Neuronal stem cell (in vitro differentiated cells): ENCODE measurements around the gene GK.

Experiments used
- DNase-seq: peaks from one replicate; pipeline ENCODE4 v3.0.0-alpha.2; 2013; ENCODE audit warnings: low spot score
- H2AFZ ChIP-seq: one replicate; pipeline ENCODE4 v1.6.1; 2013; ENCODE audit warnings: mild to moderate bottlenecking, low read length, inconsistent platforms
- H2AK5ac ChIP-seq: 2 replicates; pipeline ENCODE4 v1.6.1; 2013; ENCODE audit warnings: low read depth, mild to moderate bottlenecking, inconsistent platforms, low read length, moderate library complexity, mixed read lengths
- H2BK120ac ChIP-seq: 2 replicates; pipeline ENCODE4 v1.6.1; 2013; ENCODE audit warnings: low read depth, mild to moderate bottlenecking, inconsistent platforms, low read length, moderate library complexity, mixed read lengths
- H2BK12ac ChIP-seq: one replicate; pipeline ENCODE4 v1.6.1; 2013; ENCODE audit warnings: low read length, inconsistent platforms
- H2BK15ac ChIP-seq: 2 replicates; pipeline ENCODE4 v1.6.1; 2013; ENCODE audit warnings: mild to moderate bottlenecking, low read length, inconsistent platforms, mixed read lengths
- H2BK5ac ChIP-seq: one replicate; pipeline ENCODE4 v1.6.1; 2013; ENCODE audit warnings: inconsistent platforms, mild to moderate bottlenecking, low read length, moderate library complexity
- H3K14ac ChIP-seq: one replicate; pipeline ENCODE4 v1.6.1; 2013; ENCODE audit warnings: low read length, inconsistent platforms
- H3K18ac ChIP-seq: 2 replicates; pipeline ENCODE4 v1.6.1; 2013; ENCODE audit warnings: low read length, inconsistent platforms
- H3K23ac ChIP-seq: 2 replicates; pipeline ENCODE4 v1.6.1; 2013; ENCODE audit warnings: low read depth, mild to moderate bottlenecking, mixed read lengths, low read length, inconsistent platforms; ENCODE audit not compliant: poor library complexity
- H3K27ac ChIP-seq: replicated peaks from 3 replicates; pipeline ENCODE4 v1.5.1; 2013; ENCODE audit warnings: low read length, inconsistent platforms
- H3K27me3 ChIP-seq, 3 experiments: 2 replicates each; pipeline ENCODE4 v1.6.1; 2013; ENCODE audit warnings: low read length in 3 of 3, mild to moderate bottlenecking in 2 of 3, inconsistent platforms in 1 of 3, low read depth in 1 of 3, mixed read lengths in 1 of 3, moderate library complexity in 1 of 3; ENCODE audit not compliant: control insufficient read depth in 3 of 3, insufficient read depth in 3 of 3
- H3K36me3 ChIP-seq, 2 donors: replicated peaks in 1 of 2; 2 replicates each; pipeline ENCODE4 v1.6.1; 2013; ENCODE audit warnings: low read length in 2 of 2; ENCODE audit not compliant: control insufficient read depth in 2 of 2, insufficient read depth in 2 of 2
- H3K4ac ChIP-seq: 2 replicates; pipeline ENCODE4 v1.6.1; 2013; ENCODE audit warnings: inconsistent platforms, mild to moderate bottlenecking, low read length, moderate library complexity
- H3K4me1 ChIP-seq, 2 donors: 1 replicate in 1 of 2; 2 replicates in 1 of 2; pipeline ENCODE4 v1.6.1; 2013; ENCODE audit warnings: low read length in 2 of 2, low read depth in 1 of 2; ENCODE audit not compliant: control insufficient read depth in 2 of 2, insufficient read depth in 1 of 2
- H3K4me2 ChIP-seq: one replicate; pipeline ENCODE4 v1.6.1; 2013; ENCODE audit warnings: mild to moderate bottlenecking, low read length, inconsistent platforms; ENCODE audit not compliant: insufficient read depth, poor library complexity, severe bottlenecking
- H3K4me3 ChIP-seq, 2 donors: 2 replicates each; pipeline ENCODE4 v1.5.1; 2013; ENCODE audit warnings: low read length in 2 of 2, mild to moderate bottlenecking in 2 of 2, inconsistent platforms in 1 of 2, moderate library complexity in 1 of 2
- H3K79me1 ChIP-seq: one replicate; pipeline ENCODE4 v1.6.1; 2013; ENCODE audit warnings: low read depth, mild to moderate bottlenecking, inconsistent platforms, low read length, moderate library complexity
- H3K9ac ChIP-seq: one replicate; pipeline ENCODE4 v1.6.1; 2013; ENCODE audit warnings: mild to moderate bottlenecking, low read depth, low read length, inconsistent platforms; ENCODE audit not compliant: poor library complexity
- H3K9me3 ChIP-seq, 2 donors: replicated peaks in 1 of 2; 2 replicates each; pipeline versions ENCODE3 to v1.6.1; 2013; ENCODE audit warnings: low read length in 2 of 2, mild to moderate bottlenecking in 2 of 2, inconsistent platforms in 1 of 2, low read depth in 1 of 2, mixed read lengths in 1 of 2, moderate library complexity in 1 of 2; ENCODE audit not compliant: control insufficient read depth in 2 of 2, insufficient read depth in 1 of 2
- H4K8ac ChIP-seq: one replicate; pipeline ENCODE4 v1.6.1; 2013; ENCODE audit warnings: low read depth, mild to moderate bottlenecking, inconsistent platforms, low read length, moderate library complexity
- H4K91ac ChIP-seq: one replicate; pipeline ENCODE4 v1.6.1; 2013; ENCODE audit warnings: low read length, low read depth, mild to moderate bottlenecking, inconsistent platforms; ENCODE audit not compliant: poor library complexity
- WGBS, 2 donors: extraction: QIAGEN DNeasy Blood & Tissue Kit; methylation state at CpG; one replicate each; pipeline ENCODE4 v1.1.7; 2013; ENCODE audit warnings: missing lambda C conversion rate in 2 of 2, mixed read lengths in 1 of 2; ENCODE audit not compliant: insufficient read length in 2 of 2, insufficient replicate concordance in 1 of 2; ENCODE audit errors: extremely low coverage in 2 of 2; 5-methylcytosine and 5-hydroxymethylcytosine counted together

The GK gene

DNA sequence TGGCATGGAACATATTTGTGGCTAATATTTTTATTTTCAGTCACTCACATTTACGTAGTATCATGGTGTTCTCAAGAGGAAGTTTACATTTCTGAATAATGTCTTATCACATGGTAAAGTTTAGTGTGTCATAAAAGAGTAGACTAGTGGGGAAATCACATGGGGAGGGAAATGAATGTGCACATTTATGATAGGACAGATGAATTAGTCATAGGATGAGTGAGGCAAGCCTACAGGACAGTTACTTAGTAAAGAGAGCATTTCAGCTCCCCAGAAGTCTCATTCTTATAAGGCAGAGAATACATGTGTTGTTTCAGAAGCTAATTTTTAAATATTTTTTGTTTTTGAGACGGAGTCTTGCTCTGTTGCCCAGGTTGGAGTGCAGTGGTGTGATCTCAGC is 6.2 kb downstream of the GK start:
- H2BK120ac ChIP-seq = no peak overlapping the region
- no peak overlapping the region for H3K14ac ChIP-seq
- no peak overlapping the region for H3K23ac ChIP-seq
- H2AK5ac ChIP-seq = no peak overlapping the region
- H3K4me3 ChIP-seq = no peak overlapping the region
- no peak overlapping the region for H4K91ac ChIP-seq
- H3K4me2 ChIP-seq = no peak overlapping the region
- WGBS, 2 donors = no CpG with 5 or more reads among the region's 2 CpGs
- no peak overlapping the region for H3K27ac ChIP-seq
- H4K8ac ChIP-seq = no peak overlapping the region
- no peak overlapping the region for H3K9ac ChIP-seq
- H3K4ac ChIP-seq = no peak overlapping the region
- no peaks in the 10 kb centered on the region for H3K27me3 ChIP-seq
- no peaks in the 10 kb centered on the region for H3K36me3 ChIP-seq
- H2BK5ac ChIP-seq = no peak overlapping the region
- H3K4me1 ChIP-seq = no peaks in the 10 kb centered on the region
- H2BK15ac ChIP-seq = no peak overlapping the region
- no peak overlapping the region for H3K18ac ChIP-seq
- no peaks in the 10 kb centered on the region for H3K79me1 ChIP-seq
- H2AFZ ChIP-seq = no peak overlapping the region
- no peaks in the 10 kb centered on the region for H3K9me3 ChIP-seq
- no peak overlapping the region for H2BK12ac ChIP-seq
- no peak for DNase-seq

GRCh38 chrX:30661228-30661627 is 8.0 kb downstream of the GK start:
- H2AFZ ChIP-seq = no peak overlapping the region
- no peak for DNase-seq
- no peak overlapping the region for H3K4ac ChIP-seq
- H2BK5ac ChIP-seq = no peak overlapping the region
- no peak overlapping the region for H2BK12ac ChIP-seq
- no peak overlapping the region for H3K4me2 ChIP-seq
- H3K14ac ChIP-seq = no peak overlapping the region
- no peak overlapping the region for H2BK120ac ChIP-seq
- WGBS, 2 donors = no CpG with 5 or more reads among the region's 6 CpGs
- no peak overlapping the region for H4K91ac ChIP-seq
- H3K36me3 ChIP-seq = no peaks in the 10 kb centered on the region
- no peak overlapping the region for H2AK5ac ChIP-seq
- no peak overlapping the region for H3K23ac ChIP-seq
- H3K4me3 ChIP-seq = no peak overlapping the region
- no peaks in the 10 kb centered on the region for H3K9me3 ChIP-seq
- no peaks in the 10 kb centered on the region for H3K27me3 ChIP-seq
- no peak overlapping the region for H4K8ac ChIP-seq
- H3K79me1 ChIP-seq = no peaks in the 10 kb centered on the region
- H3K18ac ChIP-seq = no peak overlapping the region
- H3K4me1 ChIP-seq = no peaks in the 10 kb centered on the region
- H3K27ac ChIP-seq = no peak overlapping the region
- H2BK15ac ChIP-seq = no peak overlapping the region
- no peak overlapping the region for H3K9ac ChIP-seq

DNA sequence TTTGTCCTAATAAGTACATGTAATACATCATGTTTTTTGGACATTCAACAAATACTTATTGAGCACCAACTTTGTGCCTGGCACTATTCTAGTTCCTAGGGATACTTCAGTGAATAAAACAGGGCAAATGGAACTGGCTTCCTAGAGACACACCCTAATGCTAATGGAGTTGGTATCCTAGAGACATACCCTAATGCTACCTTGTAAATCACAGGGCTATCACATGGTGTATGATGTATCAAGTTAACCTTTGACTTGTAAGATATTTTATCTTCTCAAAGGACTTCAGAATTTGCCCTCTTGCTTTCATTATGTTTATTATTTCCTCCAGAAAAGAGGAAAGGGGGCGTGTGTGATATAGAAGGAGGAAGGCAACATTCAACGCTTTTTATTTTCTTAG is 10.1 kb downstream of the GK start:
- Histone ChIP-seq H2BK120ac (no peak overlapping the region), H3K4me1 (no peaks in the 10 kb centered on the region), H3K27me3 (no peaks in the 10 kb centered on the region), H3K14ac (no peak overlapping the region), H3K36me3 (no peaks in the 10 kb centered on the region), H4K8ac (no peak overlapping the region), H3K27ac (no peak overlapping the region), H3K9ac (no peak overlapping the region), H2BK15ac (no peak overlapping the region), H2AK5ac (no peak overlapping the region), H3K9me3 (no peaks in the 10 kb centered on the region), H4K91ac (no peak overlapping the region), H3K4me2 (no peak overlapping the region), H3K18ac (no peak overlapping the region), H3K4ac (no peak overlapping the region), H3K79me1 (no peaks in the 10 kb centered on the region), H2BK5ac (no peak overlapping the region), H3K4me3 (no peak overlapping the region), H2BK12ac (no peak overlapping the region), H3K23ac (no peak overlapping the region), H2AFZ (no peak overlapping the region)
- DNase-seq = no peak
- WGBS, 2 donors = no CpG with 5 or more reads among the region's 2 CpGs

DNA sequence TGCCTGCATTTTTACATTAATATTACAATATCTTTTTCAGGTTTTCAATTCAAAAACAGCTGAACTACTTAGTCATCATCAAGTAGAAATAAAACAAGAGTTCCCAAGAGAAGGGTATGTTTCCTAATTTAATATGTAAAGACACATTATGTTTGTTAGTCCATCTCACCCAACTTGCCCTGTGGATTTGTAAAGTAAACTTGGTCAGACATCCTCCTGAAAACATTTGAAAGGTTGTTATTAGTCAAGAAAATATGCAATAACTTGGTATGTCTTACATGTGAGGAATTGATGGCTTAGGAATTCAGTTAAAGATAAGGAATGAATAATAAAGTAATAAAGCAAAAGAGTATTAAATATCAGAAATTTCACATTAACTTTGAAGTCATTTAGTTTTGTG is 12.2 kb downstream of the GK start:
- no peak overlapping the region for H4K8ac ChIP-seq
- H2AFZ ChIP-seq = no peak overlapping the region
- H2BK12ac ChIP-seq = no peak overlapping the region
- H3K36me3 ChIP-seq = no peaks in the 10 kb centered on the region
- no peak overlapping the region for H2BK120ac ChIP-seq
- no peak overlapping the region for H3K4ac ChIP-seq
- H3K14ac ChIP-seq = no peak overlapping the region
- H3K23ac ChIP-seq = no peak overlapping the region
- H3K27ac ChIP-seq = no peak overlapping the region
- H3K4me2 ChIP-seq = no peak overlapping the region
- H2BK15ac ChIP-seq = no peak overlapping the region
- no peak overlapping the region for H3K4me3 ChIP-seq
- H3K4me1 ChIP-seq = no peaks in the 10 kb centered on the region
- H3K9me3 ChIP-seq = no peaks in the 10 kb centered on the region
- no peaks in the 10 kb centered on the region for H3K27me3 ChIP-seq
- no peak overlapping the region for H3K9ac ChIP-seq
- DNase-seq = no peak
- no peak overlapping the region for H2BK5ac ChIP-seq
- H3K79me1 ChIP-seq = no peaks in the 10 kb centered on the region
- no peak overlapping the region for H3K18ac ChIP-seq
- no peak overlapping the region for H2AK5ac ChIP-seq
- H4K91ac ChIP-seq = no peak overlapping the region
